Panc1 (cell line): Measurements from ENCODE around the gene AKAP6.

ENCODE experiments used
- POLR2AphosphoS5 ChIP-seq: IDR thresholded peaks from 2 replicates; pipeline ENCODE4 v1.6.1; 2012; ENCODE audit warnings: mild to moderate bottlenecking, low read depth, low read length, moderate library complexity
- REST ChIP-seq, 2 experiments: IDR thresholded peaks; 2 replicates each; pipeline ENCODE4 v1.6.1; 2011 to 2012; ENCODE audit warnings: low read depth in 2 of 2, control low read depth in 1 of 2, low read length in 1 of 2, mild to moderate bottlenecking in 1 of 2, moderate library complexity in 1 of 2; ENCODE audit not compliant: insufficient read depth in 1 of 2

GRCh38 chr14:32564596-32564995 lies 235.5 kb downstream of the AKAP6 start:
- no peak for TF ChIP-seq POLR2AphosphoS5
- TF ChIP-seq REST (IDR thresholded peaks at IDR 0.05; ENCODE audit: insufficient read depth in 1 of 2, low read depth in 2 of 2, low read length in 1 of 2): no peak
